Esophagus squamous epithelium (tissue), 4 donors: ENCODE results near the gene ANKRD42.

Source experiments
- POLR2A ChIP-seq, 4 donors: fragments of 450-650 bp; IDR thresholded peaks; one replicate each; pipeline ENCODE4 v1.6.1; 2017; ENCODE audit warnings: antibody characterized with exemption in 4 of 4, mild to moderate bottlenecking in 4 of 4, moderate library complexity in 3 of 4
- TF ChIP-seq, protein P1 (sequence below), 6 experiments: fragments of 450-650 bp in 4 of 6; fragments of 200-600 bp in 2 of 6; sonication (generic) in 2 of 6; IDR thresholded peaks; one replicate each; pipeline ENCODE4 v1.5.1; 2016 to 2019; ENCODE audit warnings: antibody characterized with exemption in 6 of 6, mild to moderate bottlenecking in 4 of 6, moderate library complexity in 4 of 6

DNA sequence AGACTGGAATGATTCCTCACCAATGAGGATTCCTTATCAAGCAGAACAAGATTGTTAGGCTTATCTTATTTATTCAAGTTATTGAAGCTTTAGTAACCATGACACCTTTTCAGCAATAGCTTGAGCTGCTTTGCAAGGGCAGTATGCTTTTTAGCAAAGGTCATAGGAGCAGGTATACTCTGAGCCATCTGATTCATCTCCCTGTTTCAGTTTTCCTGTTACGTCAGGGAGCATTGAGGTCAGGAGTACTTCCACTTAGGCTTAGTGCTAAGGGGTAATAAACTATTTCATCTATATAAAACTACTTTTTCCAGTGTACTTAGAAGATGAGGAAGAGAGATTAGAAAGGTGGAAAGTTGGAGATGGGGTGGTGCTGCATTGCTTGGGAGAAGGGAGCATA lies 17.7 kb upstream of the ANKRD42 start:
- TF ChIP-seq POLR2A (IDR thresholded peaks at IDR 0.05), result no peak
- TF ChIP-seq, protein P1, sequence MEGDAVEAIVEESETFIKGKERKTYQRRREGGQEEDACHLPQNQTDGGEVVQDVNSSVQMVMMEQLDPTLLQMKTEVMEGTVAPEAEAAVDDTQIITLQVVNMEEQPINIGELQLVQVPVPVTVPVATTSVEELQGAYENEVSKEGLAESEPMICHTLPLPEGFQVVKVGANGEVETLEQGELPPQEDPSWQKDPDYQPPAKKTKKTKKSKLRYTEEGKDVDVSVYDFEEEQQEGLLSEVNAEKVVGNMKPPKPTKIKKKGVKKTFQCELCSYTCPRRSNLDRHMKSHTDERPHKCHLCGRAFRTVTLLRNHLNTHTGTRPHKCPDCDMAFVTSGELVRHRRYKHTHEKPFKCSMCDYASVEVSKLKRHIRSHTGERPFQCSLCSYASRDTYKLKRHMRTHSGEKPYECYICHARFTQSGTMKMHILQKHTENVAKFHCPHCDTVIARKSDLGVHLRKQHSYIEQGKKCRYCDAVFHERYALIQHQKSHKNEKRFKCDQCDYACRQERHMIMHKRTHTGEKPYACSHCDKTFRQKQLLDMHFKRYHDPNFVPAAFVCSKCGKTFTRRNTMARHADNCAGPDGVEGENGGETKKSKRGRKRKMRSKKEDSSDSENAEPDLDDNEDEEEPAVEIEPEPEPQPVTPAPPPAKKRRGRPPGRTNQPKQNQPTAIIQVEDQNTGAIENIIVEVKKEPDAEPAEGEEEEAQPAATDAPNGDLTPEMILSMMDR (IDR thresholded peaks at IDR 0.05), result no peak
